ENCODE data around the gene BNC2. TPM values are rescaled to one million over a fixed set of nuclear protein-coding genes. Genes with fewer than 3 reads are reported as not detected.

Gene BNC2
- total and polyA plus RNA-seq, 2 of the 13 experiments (the other 11 are each of a cell fraction or from before 2014, with no cell fraction given): not detected

DNA sequence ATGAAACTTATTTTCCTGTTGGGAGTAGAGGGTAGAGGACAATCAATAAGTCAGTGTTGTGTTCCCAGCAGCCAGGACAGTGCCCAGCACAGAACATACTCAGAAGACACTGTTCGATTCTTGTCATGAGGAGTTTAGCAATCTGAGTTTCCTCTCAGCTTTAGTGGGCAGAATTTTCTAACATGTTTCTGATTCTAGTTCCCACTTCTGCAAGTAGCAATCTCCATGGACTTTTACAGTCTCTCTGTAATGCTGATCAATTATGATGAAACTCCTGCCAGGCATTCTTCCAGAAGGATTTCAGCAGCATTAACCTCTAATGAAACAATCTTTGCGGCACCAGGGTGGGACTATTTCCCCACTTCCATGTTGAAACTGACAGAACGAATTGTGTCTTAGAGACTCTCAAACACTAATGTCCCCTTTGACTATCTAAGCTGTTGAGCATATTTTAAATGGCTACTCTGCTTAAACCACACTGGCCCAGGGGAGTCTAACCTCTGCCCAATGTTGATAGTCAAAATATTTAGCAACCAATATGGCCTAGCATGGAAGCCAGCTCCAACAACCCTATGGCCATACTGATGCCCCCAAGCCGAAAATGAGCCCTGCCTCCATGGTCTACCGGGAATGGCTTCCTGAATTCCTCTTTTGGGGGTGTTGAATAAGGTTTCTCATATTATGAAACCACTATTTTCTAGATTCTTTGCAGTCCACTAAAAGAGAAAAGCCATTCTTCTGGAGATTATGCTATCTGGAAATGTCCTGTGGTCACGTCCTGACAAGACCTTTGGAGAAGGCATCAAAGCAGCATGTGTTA is 484.3 kb downstream of the BNC2 start:
- DNase-seq (ENCODE audit: low spot score) (no peak), ATAC-seq (no peak), FAIRE-seq (no peak)
- Histone ChIP-seq H3K4me3 (replicated peaks in 1 of 3; ENCODE audit: insufficient read depth in 1 of 3, low read depth in 2 of 3, low read length in 3 of 3) (no peak overlapping the region), H3K79me2 (ENCODE audit: insufficient read depth, low read length) (no peaks in the 10 kb centered on the region), H3K9me3 (ENCODE audit: low read length) (peaks cover 3% of the 10 kb centered on the region; the same call in 1 of the 2 replicates), H2AFZ (ENCODE audit: low read length) (no peak overlapping the region), H3K27me3 (ENCODE audit: control insufficient read depth in 1 of 2, insufficient read depth in 2 of 2, low read length in 2 of 2) (no peaks in the 10 kb centered on the region), H3K4me1 (ENCODE audit: insufficient read depth, low read length) (no peaks in the 10 kb centered on the region), H3K4me2 (ENCODE audit: low read depth, low read length) (no peak overlapping the region), H3K27ac (ENCODE audit: extremely low read length, insufficient read depth, low read length) (no peak overlapping the region), H4K20me1 (ENCODE audit: insufficient read depth, low read length) (no peaks in the 10 kb centered on the region), H3K9ac (ENCODE audit: insufficient read depth, low read depth, low read length) (no peak overlapping the region), H3K36me3 (replicated peaks in 1 of 2; ENCODE audit: control insufficient read depth in 1 of 2, insufficient read depth in 2 of 2, low read length in 2 of 2) (no peaks in the 10 kb centered on the region)
- in situ Hi-C loops (cut with HindIII; ENCODE audit: extremely low pct_ligation_motif_present, low pct_unique_long_range_greater_than_20kb) (no loop called here), intact Hi-C loops (cut with micrococcal nuclease; ENCODE audit: unreplicated experiment) (no loop called here)
- WGBS (ENCODE audit: low lambda C conversion rate): 11% methylated on average over 6 of the region's 6 CpGs
- TF ChIP-seq BHLHE40 (IDR thresholded peaks at IDR 0.05; ENCODE audit: low read length) (no peak), ZNF367 (CRISPR knock-in tag; IDR thresholded peaks at IDR 0.05; ENCODE audit: borderline replicate concordance) (no peak), TGIF2 (CRISPR knock-in tag; IDR thresholded peaks at IDR 0.05) (no peak), E2F5 (CRISPR knock-in tag; conservative IDR thresholded peaks at IDR 0.05) (no peak), PLSCR1 (CRISPR knock-in tag; IDR thresholded peaks at IDR 0.05; ENCODE audit: borderline replicate concordance) (no peak), ZNF547 (CRISPR knock-in tag; IDR thresholded peaks at IDR 0.05) (no peak), GTF3A (CRISPR knock-in tag; conservative IDR thresholded peaks at IDR 0.05) (no peak), ZNF331 (CRISPR knock-in tag; IDR thresholded peaks at IDR 0.05) (no peak), KAT7 (CRISPR knock-in tag; IDR thresholded peaks at IDR 0.05; ENCODE audit: borderline replicate concordance) (no peak), SRF (IDR thresholded peaks at IDR 0.05; ENCODE audit: low read depth, low read length) (no peak), NR3C1 (CRISPR knock-in tag; IDR thresholded peaks at IDR 0.05) (no peak), ZKSCAN5 (CRISPR knock-in tag; IDR thresholded peaks at IDR 0.05) (no peak), THYN1 (CRISPR knock-in tag; IDR thresholded peaks at IDR 0.05; ENCODE audit: borderline replicate concordance, low read depth) (no peak)
- TF ChIP-seq, protein P1, sequence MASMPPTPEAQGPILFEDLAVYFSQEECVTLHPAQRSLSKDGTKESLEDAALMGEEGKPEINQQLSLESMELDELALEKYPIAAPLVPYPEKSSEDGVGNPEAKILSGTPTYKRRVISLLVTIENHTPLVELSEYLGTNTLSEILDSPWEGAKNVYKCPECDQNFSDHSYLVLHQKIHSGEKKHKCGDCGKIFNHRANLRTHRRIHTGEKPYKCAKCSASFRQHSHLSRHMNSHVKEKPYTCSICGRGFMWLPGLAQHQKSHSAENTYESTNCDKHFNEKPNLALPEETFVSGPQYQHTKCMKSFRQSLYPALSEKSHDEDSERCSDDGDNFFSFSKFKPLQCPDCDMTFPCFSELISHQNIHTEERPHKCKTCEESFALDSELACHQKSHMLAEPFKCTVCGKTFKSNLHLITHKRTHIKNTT (CRISPR knock-in tag; IDR thresholded peaks at IDR 0.05): no peak
- TF ChIP-seq, protein P2, sequence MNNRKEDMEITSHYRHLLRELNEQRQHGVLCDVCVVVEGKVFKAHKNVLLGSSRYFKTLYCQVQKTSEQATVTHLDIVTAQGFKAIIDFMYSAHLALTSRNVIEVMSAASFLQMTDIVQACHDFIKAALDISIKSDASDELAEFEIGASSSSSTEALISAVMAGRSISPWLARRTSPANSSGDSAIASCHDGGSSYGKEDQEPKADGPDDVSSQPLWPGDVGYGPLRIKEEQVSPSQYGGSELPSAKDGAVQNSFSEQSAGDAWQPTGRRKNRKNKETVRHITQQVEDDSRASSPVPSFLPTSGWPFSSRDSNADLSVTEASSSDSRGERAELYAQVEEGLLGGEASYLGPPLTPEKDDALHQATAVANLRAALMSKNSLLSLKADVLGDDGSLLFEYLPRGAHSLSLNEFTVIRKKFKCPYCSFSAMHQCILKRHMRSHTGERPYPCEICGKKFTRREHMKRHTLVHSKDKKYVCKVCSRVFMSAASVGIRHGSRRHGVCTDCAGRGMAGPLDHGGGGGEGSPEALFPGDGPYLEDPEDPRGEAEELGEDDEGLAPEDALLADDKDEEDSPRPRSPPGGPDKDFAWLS (CRISPR knock-in tag; IDR thresholded peaks at IDR 0.05; ENCODE audit: borderline replicate concordance): no peak
- BruUV-seq (replicated peaks): no TSS peak
- ChIA-PET CTCF (ENCODE audit: low intra/inter-chr PET ratio, low total read pairs) (no interaction called here), POLR2A (no interaction called here)
